Natural killer cell (primary cell): ENCODE results near the gene PDE8B. TPM values are rescaled to one million over a fixed set of nuclear protein-coding genes. Genes with fewer than 3 reads are reported as not detected.

Experiments used
- ATAC-seq, 3 donors: fragments of 150-1000 bp in 2 of 3; fragments of 200-7000 bp in 1 of 3; cut with Tn5 transposase; 1 replicate in 1 of 3; 2 replicates in 2 of 3; pipeline ENCODE4 v1.10.0; 2021; ENCODE audit warnings: mild to moderate bottlenecking in 2 of 3, moderate library complexity in 2 of 3
- DNase-seq, 2 donors: peaks; one replicate each; pipeline versions ENCODE4 v3.0.0 to v3.0.0-alpha.2; 2013 to 2021; ENCODE audit warnings: mixed read lengths in 1 of 2
- H3K27ac ChIP-seq: one replicate; pipeline ENCODE4 v1.5.1; 2013; ENCODE audit warnings: mild to moderate bottlenecking, low read length
- H3K27me3 ChIP-seq: one replicate; pipeline ENCODE4 v1.6.1; 2013; ENCODE audit warnings: low read length; ENCODE audit not compliant: control insufficient read depth, insufficient read depth
- H3K36me3 ChIP-seq: one replicate; pipeline ENCODE4 v1.6.1; 2013; ENCODE audit warnings: low read length; ENCODE audit not compliant: control insufficient read depth, insufficient read depth
- H3K4me1 ChIP-seq: one replicate; pipeline ENCODE4 v1.6.1; 2013; ENCODE audit warnings: low read length; ENCODE audit not compliant: control insufficient read depth, insufficient read depth
- H3K4me3 ChIP-seq: one replicate; pipeline ENCODE4 v1.5.1; 2013; ENCODE audit warnings: low read length
- H3K9me3 ChIP-seq: one replicate; pipeline ENCODE4 v1.6.1; 2013; ENCODE audit warnings: low read length; ENCODE audit not compliant: control insufficient read depth, insufficient read depth
- H3K27ac Mint-ChIP-seq, 2 donors: one replicate each; pipeline ENCODE4 v1.8.0; 2022; ENCODE audit warnings: mild to moderate bottlenecking in 2 of 2, mixed read lengths in 2 of 2, moderate library complexity in 1 of 2
- H3K27me3 Mint-ChIP-seq, 2 donors: one replicate each; pipeline ENCODE4 v1.8.0; 2022; ENCODE audit warnings: low read depth in 2 of 2, mixed read lengths in 2 of 2
- H3K36me3 Mint-ChIP-seq: one replicate; pipeline ENCODE4 v1.8.0; 2022; ENCODE audit warnings: mixed read lengths
- H3K4me1 Mint-ChIP-seq, 2 donors: one replicate each; pipeline ENCODE4 v1.8.0; 2022; ENCODE audit warnings: mixed read lengths in 2 of 2
- H3K4me3 Mint-ChIP-seq: one replicate; pipeline ENCODE4 v1.8.0; 2022; ENCODE audit warnings: mild to moderate bottlenecking, moderate library complexity, mixed read lengths
- H3K9me3 Mint-ChIP-seq, 2 donors: one replicate each; pipeline ENCODE4 v1.8.0; 2022; ENCODE audit warnings: mixed read lengths in 2 of 2
- WGBS: methylation state at CpG from one replicate; pipeline ENCODE4 v1.1.7; 2013; ENCODE audit warnings: missing lambda C conversion rate; ENCODE audit not compliant: insufficient coverage; 5-methylcytosine and 5-hydroxymethylcytosine counted together
- intact Hi-C: fragments of 100-400 bp; cut with micrococcal nuclease; formaldehyde crosslinking; loops from one replicate; pipeline ENCODE4 v1.14.2; 2022
- total RNA-seq, 4 donors: library from RNA; stranded (reverse); fragments of 120-200 nt in 1 of 4; gene quantifications; one replicate each; pipeline versions ENCODE4 v1.2.3 to v1.2.4, GENCODE V29; 2013 to 2022
- TF ChIP-seq, protein P1 (sequence below): fragments of 200-600 bp; IDR thresholded peaks from one replicate; pipeline ENCODE4 v1.8.0; 2022; ENCODE audit warnings: antibody characterized with exemption

Gene PDE8B
- total RNA-seq, 3 donors from 2014 or later (not counting 1 experiment from before 2014, with no cell fraction given), result 0.23 to 0.82 TPM; not detected in 1

DNA sequence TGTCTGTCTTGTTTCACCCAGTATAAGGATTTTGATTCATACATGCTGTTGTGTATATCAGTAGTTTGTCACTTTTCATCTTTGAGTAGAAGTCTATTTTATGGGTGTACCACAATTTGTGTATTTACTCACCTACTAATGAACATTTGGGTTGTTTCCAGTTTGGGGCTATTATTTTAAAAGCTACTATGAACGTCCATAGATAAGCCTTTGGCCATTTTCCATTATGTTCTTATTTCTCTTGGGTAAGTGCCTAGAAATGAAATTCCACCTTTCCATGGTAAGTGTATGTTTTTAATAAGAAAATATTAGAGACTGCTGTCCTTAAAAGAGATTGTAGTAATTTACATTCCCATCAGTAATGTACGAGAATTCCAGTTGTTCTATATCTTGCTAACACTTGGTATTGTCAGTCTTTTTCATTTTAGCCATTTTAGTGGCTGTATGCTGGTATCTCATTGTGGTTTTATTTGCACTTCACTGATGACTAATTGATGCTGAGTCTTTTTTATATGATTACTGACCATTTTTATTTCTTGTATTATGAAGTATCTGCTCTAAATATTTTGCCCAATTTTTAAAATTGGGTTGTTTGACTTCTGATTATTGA lies 17.9 kb upstream of the PDE8B start:
- peaks cover 4% of the 10 kb centered on the region for H3K36me3 Mint-ChIP-seq
- H3K27me3 Mint-ChIP-seq, result peaks cover 19 to 36% of the 10 kb centered on the region in 2 donors
- DNase-seq (no peak), ATAC-seq (no peak)
- intact Hi-C loops, result no loop called here
- H3K36me3 ChIP-seq, result no peaks in the 10 kb centered on the region
- peaks cover 2 to 3% of the 10 kb centered on the region in 2 donors for H3K9me3 Mint-ChIP-seq
- no peaks in the 10 kb centered on the region for H3K27me3 ChIP-seq
- H3K9me3 ChIP-seq, result no peaks in the 10 kb centered on the region
- no peaks in the 10 kb centered on the region for H3K4me1 Mint-ChIP-seq
- H3K4me1 ChIP-seq, result no peaks in the 10 kb centered on the region
- H3K27ac ChIP-seq, result no peak overlapping the region
- no peak overlapping the region for H3K27ac Mint-ChIP-seq
- WGBS, result no CpG with 5 or more reads among the region's 2 CpGs
- H3K4me3 Mint-ChIP-seq, result no peak overlapping the region
- TF ChIP-seq, protein P1, sequence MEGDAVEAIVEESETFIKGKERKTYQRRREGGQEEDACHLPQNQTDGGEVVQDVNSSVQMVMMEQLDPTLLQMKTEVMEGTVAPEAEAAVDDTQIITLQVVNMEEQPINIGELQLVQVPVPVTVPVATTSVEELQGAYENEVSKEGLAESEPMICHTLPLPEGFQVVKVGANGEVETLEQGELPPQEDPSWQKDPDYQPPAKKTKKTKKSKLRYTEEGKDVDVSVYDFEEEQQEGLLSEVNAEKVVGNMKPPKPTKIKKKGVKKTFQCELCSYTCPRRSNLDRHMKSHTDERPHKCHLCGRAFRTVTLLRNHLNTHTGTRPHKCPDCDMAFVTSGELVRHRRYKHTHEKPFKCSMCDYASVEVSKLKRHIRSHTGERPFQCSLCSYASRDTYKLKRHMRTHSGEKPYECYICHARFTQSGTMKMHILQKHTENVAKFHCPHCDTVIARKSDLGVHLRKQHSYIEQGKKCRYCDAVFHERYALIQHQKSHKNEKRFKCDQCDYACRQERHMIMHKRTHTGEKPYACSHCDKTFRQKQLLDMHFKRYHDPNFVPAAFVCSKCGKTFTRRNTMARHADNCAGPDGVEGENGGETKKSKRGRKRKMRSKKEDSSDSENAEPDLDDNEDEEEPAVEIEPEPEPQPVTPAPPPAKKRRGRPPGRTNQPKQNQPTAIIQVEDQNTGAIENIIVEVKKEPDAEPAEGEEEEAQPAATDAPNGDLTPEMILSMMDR, result no peak
- H3K4me3 ChIP-seq, result no peak overlapping the region

DNA sequence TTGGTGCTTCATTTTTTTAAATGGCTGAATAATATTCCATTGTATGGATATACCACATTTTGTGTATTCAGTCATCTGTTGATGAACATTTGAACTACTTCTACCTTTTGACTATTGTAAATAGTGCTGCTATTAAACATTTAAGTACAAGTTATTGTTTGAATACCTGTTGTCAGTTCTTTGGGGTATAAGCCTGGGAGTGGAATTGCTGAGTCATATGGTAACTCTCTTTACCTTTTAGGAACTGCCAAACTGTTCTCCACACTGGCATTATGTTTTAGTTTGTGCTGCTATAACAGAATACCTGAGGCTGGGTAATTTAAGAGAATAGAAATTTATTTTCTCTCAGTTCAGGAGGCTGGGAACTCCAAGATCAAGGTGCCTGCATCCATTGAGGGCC lies 15.7 kb upstream of the PDE8B start:
- H3K36me3 Mint-ChIP-seq, result peaks cover 14% of the 10 kb centered on the region
- peaks cover 0 to 4% of the 10 kb centered on the region in 2 donors for H3K9me3 Mint-ChIP-seq
- no peaks in the 10 kb centered on the region for H3K27me3 ChIP-seq
- TF ChIP-seq, protein P1, result no peak
- H3K4me3 Mint-ChIP-seq, result no peak overlapping the region
- no peak for DNase-seq
- no peak for ATAC-seq
- peaks cover 20 to 35% of the 10 kb centered on the region in 2 donors for H3K27me3 Mint-ChIP-seq
- intact Hi-C loops, result no loop called here
- no peak overlapping the region for H3K27ac Mint-ChIP-seq
- H3K36me3 ChIP-seq, result no peaks in the 10 kb centered on the region
- no peak overlapping the region for H3K27ac ChIP-seq
- no peaks in the 10 kb centered on the region for H3K4me1 ChIP-seq
- no peaks in the 10 kb centered on the region for H3K4me1 Mint-ChIP-seq
- H3K9me3 ChIP-seq, result no peaks in the 10 kb centered on the region
- no peak overlapping the region for H3K4me3 ChIP-seq

DNA sequence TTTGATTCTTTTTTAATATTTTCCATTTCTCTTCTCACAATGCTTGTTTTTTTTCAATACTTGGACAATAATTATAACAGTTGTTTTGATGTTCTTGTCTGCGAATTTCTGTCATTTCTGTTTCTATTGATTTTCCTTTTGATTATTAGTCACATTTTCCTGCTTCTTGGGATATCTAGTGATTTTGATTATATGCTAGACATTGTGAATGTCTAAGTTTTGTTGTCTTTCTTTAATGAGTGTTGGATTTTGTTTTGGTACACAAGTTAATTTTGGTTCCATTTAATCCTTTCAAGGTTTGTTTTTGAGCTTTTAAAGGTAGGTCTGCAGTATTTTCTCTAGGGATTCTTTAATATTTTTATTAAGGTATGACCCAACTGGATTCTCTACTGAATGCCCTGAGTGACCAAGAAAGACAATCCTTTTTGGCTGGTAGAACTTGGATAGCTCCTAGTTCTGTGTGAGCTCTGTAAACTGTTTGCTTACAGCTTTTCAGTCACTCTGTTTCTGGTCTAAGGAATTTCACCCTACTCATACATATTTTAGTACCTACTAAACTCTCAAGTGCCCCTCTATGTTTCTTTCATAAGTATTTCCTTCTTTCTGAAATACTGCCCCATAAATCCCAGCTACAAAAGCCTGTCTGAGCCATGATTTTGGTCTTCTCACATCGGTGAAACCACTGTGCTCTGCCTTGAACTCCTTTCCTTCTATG lies 12.5 kb upstream of the PDE8B start:
- H3K9me3 Mint-ChIP-seq, result peaks cover 0 to 4% of the 10 kb centered on the region in 2 donors
- 95% methylated on average over 1 of the region's 2 CpGs for WGBS
- TF ChIP-seq, protein P1, result no peak
- ATAC-seq, result no peak
- intact Hi-C loops, result no loop called here
- Histone ChIP-seq H3K4me3 (no peak overlapping the region), H3K36me3 (no peaks in the 10 kb centered on the region), H3K27ac (no peak overlapping the region), H3K27me3 (no peaks in the 10 kb centered on the region), H3K9me3 (no peaks in the 10 kb centered on the region), H3K4me1 (no peaks in the 10 kb centered on the region)
- H3K27me3 Mint-ChIP-seq, result peaks cover 21 to 35% of the 10 kb centered on the region in 2 donors
- no peak overlapping the region for H3K4me3 Mint-ChIP-seq
- no peaks in the 10 kb centered on the region for H3K4me1 Mint-ChIP-seq
- H3K36me3 Mint-ChIP-seq, result peaks cover 14% of the 10 kb centered on the region
- H3K27ac Mint-ChIP-seq, result no peak overlapping the region
- DNase-seq, result no peak
